Peyer's patch (tissue), 4 donors: Measurements from ENCODE around the gene LDLRAD3.

Experiments
- POLR2A ChIP-seq, 2 donors: fragments of 450-650 bp; IDR thresholded peaks; one replicate each; pipeline ENCODE4 v1.5.1; 2017; ENCODE audit warnings: antibody characterized with exemption in 2 of 2, mild to moderate bottlenecking in 2 of 2, moderate library complexity in 2 of 2
- TF ChIP-seq, protein P1 (sequence below), 6 experiments: fragments of 450-650 bp in 4 of 6; fragments of 200-600 bp in 2 of 6; sonication (generic) in 1 of 6; IDR thresholded peaks; one replicate each; pipeline ENCODE4 v1.5.1; 2017 to 2019; ENCODE audit warnings: antibody characterized with exemption in 6 of 6, mild to moderate bottlenecking in 3 of 6, moderate library complexity in 1 of 6

GRCh38 chr11:36210529-36210928 is 266.7 kb downstream of the LDLRAD3 start:
- TF ChIP-seq, protein P1, sequence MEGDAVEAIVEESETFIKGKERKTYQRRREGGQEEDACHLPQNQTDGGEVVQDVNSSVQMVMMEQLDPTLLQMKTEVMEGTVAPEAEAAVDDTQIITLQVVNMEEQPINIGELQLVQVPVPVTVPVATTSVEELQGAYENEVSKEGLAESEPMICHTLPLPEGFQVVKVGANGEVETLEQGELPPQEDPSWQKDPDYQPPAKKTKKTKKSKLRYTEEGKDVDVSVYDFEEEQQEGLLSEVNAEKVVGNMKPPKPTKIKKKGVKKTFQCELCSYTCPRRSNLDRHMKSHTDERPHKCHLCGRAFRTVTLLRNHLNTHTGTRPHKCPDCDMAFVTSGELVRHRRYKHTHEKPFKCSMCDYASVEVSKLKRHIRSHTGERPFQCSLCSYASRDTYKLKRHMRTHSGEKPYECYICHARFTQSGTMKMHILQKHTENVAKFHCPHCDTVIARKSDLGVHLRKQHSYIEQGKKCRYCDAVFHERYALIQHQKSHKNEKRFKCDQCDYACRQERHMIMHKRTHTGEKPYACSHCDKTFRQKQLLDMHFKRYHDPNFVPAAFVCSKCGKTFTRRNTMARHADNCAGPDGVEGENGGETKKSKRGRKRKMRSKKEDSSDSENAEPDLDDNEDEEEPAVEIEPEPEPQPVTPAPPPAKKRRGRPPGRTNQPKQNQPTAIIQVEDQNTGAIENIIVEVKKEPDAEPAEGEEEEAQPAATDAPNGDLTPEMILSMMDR (IDR thresholded peaks at IDR 0.05), result no peak
- no peak for TF ChIP-seq POLR2A (IDR thresholded peaks at IDR 0.05)
